Mucosa of gallbladder (tissue), 1 donor: ENCODE results near the gene FCRL6. TPM values are rescaled to one million over a fixed set of nuclear protein-coding genes. Genes with fewer than 3 reads are reported as not detected.

Experiments
- DNase-seq: peaks from one replicate; pipeline ENCODE4 v3.0.0-alpha.2; 2020; ENCODE audit warnings: low spot score
- total RNA-seq: library from RNA; stranded (reverse); gene quantifications from one replicate; pipeline ENCODE4 v1.2.1, GENCODE V29; 2021
- donor health status: DM: no; HTN: no; CAD: no.

FCRL6 gene
- total RNA-seq, 1 donor from 2014 or later, result 0.81 TPM

GRCh38 chr1:159862031-159862430 is 59.9 kb downstream of the FCRL6 start:
- no peak for DNase-seq

DNA sequence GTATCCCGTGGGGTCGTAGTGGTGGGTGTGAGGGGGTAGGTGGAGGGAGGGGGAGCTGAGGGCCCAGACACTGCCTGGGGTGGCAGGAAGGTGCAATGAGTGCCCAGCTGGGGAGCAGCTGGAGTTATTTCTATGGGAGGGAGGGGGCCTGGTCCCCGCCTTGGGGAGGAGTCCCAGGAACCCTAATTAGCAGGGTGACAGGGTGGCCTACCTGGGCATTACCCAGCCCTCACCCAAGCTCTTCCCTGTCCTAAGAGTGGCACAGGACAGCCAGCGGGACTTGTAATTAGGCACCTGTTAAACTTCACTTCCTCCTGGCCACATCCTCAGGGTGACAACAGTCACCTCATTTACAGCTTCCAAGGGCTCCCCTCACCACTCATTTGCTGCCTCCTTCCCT is 60.4 kb downstream of the FCRL6 start, which contains the start of gene VSIG8:
TSS of gene VSIG8 (minus strand) at position 101 of the 400 bp plus-strand sequence. CDS start 136 bp downstream, outside the sequence.
- no peak for DNase-seq

DNA sequence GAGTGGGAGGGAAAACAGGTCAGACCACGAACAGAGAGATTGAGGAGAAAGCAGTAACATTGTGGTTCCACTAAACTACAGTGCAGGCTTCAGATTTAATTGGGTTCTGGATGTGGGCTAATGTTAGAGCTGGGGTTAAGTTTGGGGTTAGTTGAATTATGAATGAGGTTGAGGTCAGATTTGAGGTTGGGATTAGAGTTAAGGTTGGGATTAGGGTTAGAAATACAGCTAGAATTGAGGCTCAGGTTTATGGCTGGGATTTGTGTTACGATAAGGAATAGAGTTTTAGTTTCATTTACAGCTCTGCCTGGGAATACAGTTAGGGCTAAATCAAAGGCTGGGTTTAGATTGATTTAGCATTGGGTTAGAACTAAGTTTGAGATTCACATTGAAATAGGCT is 62.1 kb downstream of the FCRL6 start:
- no peak for DNase-seq

Other genes with a start within 250 kb of the FCRL6 start
- 54.7 TPM for gene APCS, start 214.5 kb upstream of the FCRL6 start, total RNA-seq
- 46.3 TPM for gene CRP, start 87.8 kb upstream of the FCRL6 start, total RNA-seq
- gene DUSP23, start 21.4 kb upstream of the FCRL6 start, total RNA-seq, result 44.0 TPM
- 7.3 TPM for gene SLAMF8, start 24.5 kb downstream of the FCRL6 start, total RNA-seq
- gene VSIG8, start 60.3 kb downstream of the FCRL6 start, total RNA-seq, result not detected
- gene CFAP45, start 97.8 kb downstream of the FCRL6 start, total RNA-seq, result 0.37 TPM
- 205 TPM for gene TAGLN2, start 123.1 kb downstream of the FCRL6 start, total RNA-seq
- 12.4 TPM for gene IGSF9, start 143.3 kb downstream of the FCRL6 start, total RNA-seq
- not detected for gene SLAMF9, start 151.9 kb downstream of the FCRL6 start, total RNA-seq
- 7.9 TPM for gene PIGM, start 229.6 kb downstream of the FCRL6 start, total RNA-seq